ENCODE measurements around the gene ADAM8. TPM values are rescaled to one million over a fixed set of nuclear protein-coding genes. Genes with fewer than 3 reads are reported as not detected.

Gene ADAM8
- polyA plus RNA-seq, 1 donor from 2014 or later: 6.4 TPM

- Histone ChIP-seq H2AFZ (ENCODE audit: low read depth, low read length) (no peak overlapping the region), H3K4me3 (ENCODE audit: low read length) (peak overlapping the region; percentile 43), H3K79me2 (replicated peaks; ENCODE audit: insufficient read depth, low read length) (no peaks in the 10 kb centered on the region), H3K4me2 (ENCODE audit: low read length) (no peak overlapping the region), H3K9me2 (ENCODE audit: insufficient read depth, low read length) (no peaks in the 10 kb centered on the region), H3K27ac (ENCODE audit: low read length) (no peak overlapping the region), H3K27me3 (ENCODE audit: insufficient read depth, low read depth, low read length) (peaks cover 66% of the 10 kb centered on the region), H3K9ac (ENCODE audit: low read length) (no peak overlapping the region), H3K9me3 (ENCODE audit: low read length) (no peaks in the 10 kb centered on the region), H4K20me1 (ENCODE audit: insufficient read depth) (no peaks in the 10 kb centered on the region), H3F3A (ENCODE audit: insufficient read depth, low read length, poor library complexity, severe bottlenecking) (no peaks in the 10 kb centered on the region), H3K36me3 (ENCODE audit: insufficient read depth, low read length) (no peaks in the 10 kb centered on the region)
- TF ChIP-seq EZH2 (IDR thresholded peaks at IDR 0.05; ENCODE audit: borderline replicate concordance, insufficient read depth, low read length, poor library complexity, severe bottlenecking): no peak
- TF ChIP-seq RAD21 (conservative IDR thresholded peaks at IDR 0.05): peak; percentile 14
- TF ChIP-seq MXI1 (conservative IDR thresholded peaks at IDR 0.05; ENCODE audit: poor library complexity, severe bottlenecking): peak; percentile 39
Observed at GRCh38 chr10:133230387-133231195, 46.1 kb downstream of the ADAM8 start.

GRCh38 chr10:133230044-133230361 lies 46.7 kb downstream of the ADAM8 start, which contains the start of gene UTF1:
UTF1 (plus strand) TSS chr10:133230217; CDS start chr10:133230289, 72 bp downstream.
- Histone ChIP-seq H3K36me3 (ENCODE audit: insufficient read depth, low read length) (no peaks in the 10 kb centered on the region), H3K4me2 (ENCODE audit: low read length) (no peak within 1 kb of the TSS), H3K9me3 (ENCODE audit: low read length) (no peaks in the 10 kb centered on the region), H3F3A (ENCODE audit: insufficient read depth, low read length, poor library complexity, severe bottlenecking) (no peaks in the 10 kb centered on the region), H3K27me3 (ENCODE audit: insufficient read depth, low read depth, low read length) (peaks cover 60% of the 10 kb centered on the region), H3K4me3 (ENCODE audit: low read length) (peak within 1 kb of the TSS; percentile 43), H3K9ac (ENCODE audit: low read length) (no peak within 1 kb of the TSS), H3K27ac (ENCODE audit: low read length) (no peak within 1 kb of the TSS), H2AFZ (ENCODE audit: low read depth, low read length) (no peak within 1 kb of the TSS), H3K79me2 (replicated peaks; ENCODE audit: insufficient read depth, low read length) (no peaks in the 10 kb centered on the region), H4K20me1 (ENCODE audit: insufficient read depth) (no peaks in the 10 kb centered on the region), H3K9me2 (ENCODE audit: insufficient read depth, low read length) (no peaks in the 10 kb centered on the region)
- TF ChIP-seq EP300 (conservative IDR thresholded peaks at IDR 0.05; ENCODE audit: poor library complexity, severe bottlenecking) (no peak), SMC3 (conservative IDR thresholded peaks at IDR 0.05; ENCODE audit: poor library complexity) (no peak), POLR2AphosphoS5 (IDR thresholded peaks at IDR 0.05) (no peak), REST (IDR thresholded peaks at IDR 0.05; ENCODE audit: borderline replicate concordance) (no peak), CTCF (IDR thresholded peaks at IDR 0.05; ENCODE audit: poor library complexity, severe bottlenecking) (no peak), MXI1 (conservative IDR thresholded peaks at IDR 0.05; ENCODE audit: poor library complexity, severe bottlenecking) (no peak), EZH2 (IDR thresholded peaks at IDR 0.05; ENCODE audit: borderline replicate concordance, insufficient read depth, low read length, poor library complexity, severe bottlenecking) (no peak), TAF1 (IDR thresholded peaks at IDR 0.05; ENCODE audit: low read depth) (no peak)
